Measurements from ENCODE around the gene FNTB. TPM values are rescaled to one million over a fixed set of nuclear protein-coding genes. Genes with fewer than 3 reads are reported as not detected.

Gene FNTB
- total and polyA plus RNA-seq, 8 donors = 4.6 to 9.5 (median 6.7) TPM

DNA sequence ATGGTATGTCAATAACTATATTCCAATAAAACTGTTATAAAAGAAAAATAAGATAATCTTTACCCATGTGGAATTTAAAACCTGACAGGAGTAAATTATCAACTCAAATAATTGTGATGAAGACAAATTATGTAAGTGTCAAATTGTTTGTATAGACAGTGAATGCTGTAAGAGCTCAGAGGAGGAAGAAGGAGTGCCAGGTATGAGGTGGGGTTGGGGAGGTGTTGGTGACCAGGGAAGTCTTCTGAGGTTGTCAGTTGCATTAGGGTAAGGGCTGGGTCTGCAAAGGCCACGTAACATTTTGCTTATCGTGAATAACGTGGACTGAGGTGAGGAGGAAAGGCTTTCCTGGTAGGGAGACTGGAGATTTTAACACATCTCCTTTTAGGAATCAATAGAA, 118.1 kb downstream of the FNTB start:
- ATAC-seq = no peak
- intact Hi-C loops (cut with DNase I) = no loop called here
- Histone ChIP-seq H3K9me3 (no peaks in the 10 kb centered on the region), H3K36me3 (no peaks in the 10 kb centered on the region), H3K27ac (no peak overlapping the region), H3K27me3 (no peaks in the 10 kb centered on the region), H3K4me3 (no peak overlapping the region), H3K4me1 (peaks cover 0 to 12% (median 0%) of the 10 kb centered on the region in 3 donors)
- no peak for FAIRE-seq
- WGBS, 2 donors = 96 to 98% methylated on average over 3 of the region's 3 CpGs
- TF ChIP-seq, protein P1, sequence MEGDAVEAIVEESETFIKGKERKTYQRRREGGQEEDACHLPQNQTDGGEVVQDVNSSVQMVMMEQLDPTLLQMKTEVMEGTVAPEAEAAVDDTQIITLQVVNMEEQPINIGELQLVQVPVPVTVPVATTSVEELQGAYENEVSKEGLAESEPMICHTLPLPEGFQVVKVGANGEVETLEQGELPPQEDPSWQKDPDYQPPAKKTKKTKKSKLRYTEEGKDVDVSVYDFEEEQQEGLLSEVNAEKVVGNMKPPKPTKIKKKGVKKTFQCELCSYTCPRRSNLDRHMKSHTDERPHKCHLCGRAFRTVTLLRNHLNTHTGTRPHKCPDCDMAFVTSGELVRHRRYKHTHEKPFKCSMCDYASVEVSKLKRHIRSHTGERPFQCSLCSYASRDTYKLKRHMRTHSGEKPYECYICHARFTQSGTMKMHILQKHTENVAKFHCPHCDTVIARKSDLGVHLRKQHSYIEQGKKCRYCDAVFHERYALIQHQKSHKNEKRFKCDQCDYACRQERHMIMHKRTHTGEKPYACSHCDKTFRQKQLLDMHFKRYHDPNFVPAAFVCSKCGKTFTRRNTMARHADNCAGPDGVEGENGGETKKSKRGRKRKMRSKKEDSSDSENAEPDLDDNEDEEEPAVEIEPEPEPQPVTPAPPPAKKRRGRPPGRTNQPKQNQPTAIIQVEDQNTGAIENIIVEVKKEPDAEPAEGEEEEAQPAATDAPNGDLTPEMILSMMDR (IDR thresholded peaks at IDR 0.05) = no peak
- DNase-seq = no peak

GRCh38 chr14:65106316-65106715, 119.6 kb downstream of the FNTB start:
- FAIRE-seq (no peak), DNase-seq (no peak), ATAC-seq (no peak)
- Histone ChIP-seq H3K9me3 (no peaks in the 10 kb centered on the region), H3K27me3 (no peaks in the 10 kb centered on the region), H3K27ac (no peak overlapping the region), H3K36me3 (no peaks in the 10 kb centered on the region), H3K4me1 (no peaks in the 10 kb centered on the region), H3K4me3 (no peak overlapping the region)
- WGBS, 2 donors = 89 to 93% methylated on average over 4 of the region's 4 CpGs
- intact Hi-C loops (cut with DNase I) = no loop called here
- TF ChIP-seq, protein P1 (IDR thresholded peaks at IDR 0.05) = no peak

GRCh38 chr14:65106736-65107135, 120.0 kb downstream of the FNTB start:
- H3K36me3 ChIP-seq = no peaks in the 10 kb centered on the region
- 34 to 61% methylated on average over 1 of the region's 1 CpG for WGBS, 2 donors
- no peak for FAIRE-seq
- H3K27me3 ChIP-seq = no peaks in the 10 kb centered on the region
- TF ChIP-seq, protein P1 (IDR thresholded peaks at IDR 0.05) = no peak
- no peak for ATAC-seq
- DNase-seq = no peak
- no peak overlapping the region for H3K27ac ChIP-seq
- intact Hi-C loops (cut with DNase I) = no loop called here
- H3K4me3 ChIP-seq = no peak overlapping the region
- H3K4me1 ChIP-seq = no peaks in the 10 kb centered on the region
- no peaks in the 10 kb centered on the region for H3K9me3 ChIP-seq

GRCh38 chr14:65107200-65107599, 120.5 kb downstream of the FNTB start:
- no peak overlapping the region for H3K27ac ChIP-seq
- H3K4me3 ChIP-seq = no peak overlapping the region
- TF ChIP-seq, protein P1 (IDR thresholded peaks at IDR 0.05) = no peak
- no peak for DNase-seq
- H3K27me3 ChIP-seq = no peaks in the 10 kb centered on the region
- 75 to 86% methylated on average over 1 of the region's 1 CpG for WGBS, 2 donors
- no peak for FAIRE-seq
- no peaks in the 10 kb centered on the region for H3K4me1 ChIP-seq
- no peaks in the 10 kb centered on the region for H3K9me3 ChIP-seq
- ATAC-seq = no peak
- H3K36me3 ChIP-seq = no peaks in the 10 kb centered on the region
- intact Hi-C loops (cut with DNase I) = no loop called here

DNA sequence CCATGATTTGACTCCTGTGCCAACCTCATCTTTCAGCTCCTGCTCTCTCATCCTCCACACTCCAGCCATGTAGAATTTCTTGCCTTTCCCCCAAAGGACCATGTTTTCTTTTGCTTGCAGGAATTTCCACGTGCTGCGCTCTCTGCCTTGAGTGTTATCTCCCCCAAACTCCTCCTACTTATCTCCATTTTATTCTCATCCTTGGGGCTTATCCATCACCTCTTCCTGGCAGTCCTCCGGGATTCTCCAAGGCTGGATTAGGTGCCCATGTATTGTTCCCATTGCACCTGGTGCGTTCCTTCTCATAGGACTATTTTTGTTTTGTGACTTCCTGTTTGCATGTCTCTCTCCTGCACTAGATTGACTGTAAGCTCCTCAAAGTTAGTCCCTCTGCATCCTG, 122.7 kb downstream of the FNTB start:
- Histone ChIP-seq H3K36me3 (no peaks in the 10 kb centered on the region), H3K27me3 (no peaks in the 10 kb centered on the region), H3K4me3 (no peak overlapping the region), H3K27ac (no peak overlapping the region), H3K4me1 (no peaks in the 10 kb centered on the region), H3K9me3 (no peaks in the 10 kb centered on the region)
- intact Hi-C loops (cut with DNase I) = no loop called here
- ATAC-seq (no peak), DNase-seq (no peak), FAIRE-seq (no peak)
- WGBS, 2 donors = 78 to 80% methylated on average over 4 of the region's 4 CpGs
- TF ChIP-seq, protein P1 (IDR thresholded peaks at IDR 0.05) = no peak

Data from pancreas (tissue), 10 donors.